Hepatocyte (in vitro differentiated cells): ENCODE results near the gene F13A1. TPM values are rescaled to one million over a fixed set of nuclear protein-coding genes. Genes with fewer than 3 reads are reported as not detected.

ENCODE experiments used
- DNase-seq: peaks from one replicate; pipeline ENCODE4 v3.0.0-alpha.2; 2016; ENCODE audit warnings: low spot score
- H2AFZ ChIP-seq: fragments of 200-600 bp; sonication (generic); 2 replicates; pipeline ENCODE4 v1.6.0; 2016; ENCODE audit warnings: antibody characterized with exemption, mild to moderate bottlenecking
- H3K27ac ChIP-seq: fragments of 200-600 bp; sonication (generic); 2 replicates; pipeline ENCODE4 v1.5.1; 2016; ENCODE audit warnings: mild to moderate bottlenecking
- H3K27me3 ChIP-seq: fragments of 200-600 bp; sonication (generic); 2 replicates; pipeline ENCODE4 v1.6.1; 2016
- H3K36me3 ChIP-seq: fragments of 200-600 bp; sonication (generic); replicated peaks from 2 replicates; pipeline ENCODE4 v1.5.1; 2016; ENCODE audit warnings: low read depth; ENCODE audit not compliant: insufficient read depth
- H3K4me1 ChIP-seq: fragments of 200-600 bp; sonication (generic); 2 replicates; pipeline ENCODE4 v1.5.1; 2016; ENCODE audit warnings: mild to moderate bottlenecking, moderate library complexity; ENCODE audit not compliant: insufficient read depth
- H3K4me2 ChIP-seq: fragments of 200-600 bp; sonication (generic); 2 replicates; pipeline ENCODE4 v1.6.0; 2016
- H3K4me3 ChIP-seq: fragments of 200-600 bp; sonication (generic); 2 replicates; pipeline ENCODE4 v1.5.1; 2016; ENCODE audit warnings: mild to moderate bottlenecking
- H3K79me2 ChIP-seq: fragments of 200-600 bp; sonication (generic); 2 replicates; pipeline ENCODE4 v1.6.0; 2017; ENCODE audit warnings: mild to moderate bottlenecking
- H3K9me2 ChIP-seq: fragments of 200-600 bp; sonication (generic); replicated peaks from 2 replicates; pipeline ENCODE4 v1.6.0; 2017; ENCODE audit warnings: mild to moderate bottlenecking; ENCODE audit not compliant: insufficient read depth
- H3K9me3 ChIP-seq: fragments of 200-600 bp; sonication (generic); 2 replicates; pipeline ENCODE4 v1.5.1; 2016; ENCODE audit warnings: low read depth, mild to moderate bottlenecking
- H4K20me1 ChIP-seq: fragments of 200-600 bp; sonication (generic); 2 replicates; pipeline ENCODE4 v1.6.0; 2016; ENCODE audit warnings: mild to moderate bottlenecking; ENCODE audit not compliant: insufficient read depth, poor library complexity, severe bottlenecking
- CTCF ChIP-seq: fragments of 200-600 bp; sonication (generic); IDR thresholded peaks from 2 replicates; pipeline ENCODE4 v1.5.1; 2016; ENCODE audit warnings: antibody characterized with exemption, mild to moderate bottlenecking; ENCODE audit not compliant: poor library complexity
- EZH2 ChIP-seq: fragments of 200-600 bp; sonication (generic); IDR thresholded peaks from 2 replicates; pipeline ENCODE4 v1.6.1; 2016; ENCODE audit warnings: antibody characterized with exemption, mild to moderate bottlenecking, borderline replicate concordance
- EZH2phosphoT487 ChIP-seq: fragments of 200-600 bp; sonication (generic); IDR thresholded peaks from one replicate; pipeline ENCODE4 v1.6.1; 2018; ENCODE audit warnings: antibody characterized with exemption, mild to moderate bottlenecking, low read depth, moderate library complexity; ENCODE audit not compliant: unreplicated experiment, severe bottlenecking
- WGBS: methylation state at CpG from one replicate; pipeline ENCODE4 v1.1.6; 2016; ENCODE audit warnings: low lambda C conversion rate; ENCODE audit errors: missing lambda C conversion rate; 5-methylcytosine and 5-hydroxymethylcytosine counted together
- polyA plus RNA-seq: library from polyadenylated mRNA; unstranded; fragments of >200 nt; fragmentation: Nextera tagmentation; extraction: Ambion mirVana; gene quantifications from 2 replicates; pipeline ENCODE4 v1.2.1, GENCODE V29; 2016
- total RNA-seq: library from RNA; depleted of rRNA; stranded (reverse); fragments of >200 nt; gene quantifications from 2 replicates; pipeline ENCODE4 v1.2.3, GENCODE V29; 2014

The F13A1 gene
- total and polyA plus RNA-seq, 2 experiments from 2014 or later, result 3.7 to 8.5 TPM

DNA sequence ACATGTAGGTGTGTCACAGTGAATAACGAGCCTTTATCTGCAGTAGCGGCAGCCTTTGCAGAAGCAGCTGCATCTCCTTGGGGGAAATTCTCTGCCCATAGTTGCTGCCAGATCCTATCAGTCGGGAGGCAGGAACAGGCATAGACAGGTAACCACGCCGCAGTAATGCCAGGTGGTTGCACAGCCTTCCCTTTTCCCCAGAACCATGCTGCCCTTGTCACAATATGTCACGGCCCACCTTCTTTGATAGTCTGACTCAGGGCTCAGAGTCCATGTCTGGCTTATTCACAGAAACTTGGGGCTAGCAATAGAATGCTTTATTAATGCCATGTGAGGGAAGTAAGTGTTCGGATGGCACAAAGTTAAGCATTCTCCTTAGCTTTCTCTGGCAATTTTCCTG, 76.6 kb downstream of the F13A1 start:
- H3K27me3 ChIP-seq, result peaks cover 3% of the 10 kb centered on the region
- H3K9me3 ChIP-seq, result no peaks in the 10 kb centered on the region
- H2AFZ ChIP-seq, result no peak overlapping the region
- DNase-seq, result peak; percentile 48
- H3K9me2 ChIP-seq, result no peaks in the 10 kb centered on the region
- no peaks in the 10 kb centered on the region for H3K4me1 ChIP-seq
- peak overlapping the region; percentile 11 for H3K27ac ChIP-seq
- no peak for TF ChIP-seq EZH2
- no peak for TF ChIP-seq CTCF
- no peak for TF ChIP-seq EZH2phosphoT487
- no peak overlapping the region for H3K4me3 ChIP-seq
- WGBS, result 70% methylated on average over 7 of the region's 7 CpGs
- H3K36me3 ChIP-seq, result no peaks in the 10 kb centered on the region
- H4K20me1 ChIP-seq, result no peaks in the 10 kb centered on the region
- no peaks in the 10 kb centered on the region for H3K79me2 ChIP-seq
- no peak overlapping the region for H3K4me2 ChIP-seq

DNA sequence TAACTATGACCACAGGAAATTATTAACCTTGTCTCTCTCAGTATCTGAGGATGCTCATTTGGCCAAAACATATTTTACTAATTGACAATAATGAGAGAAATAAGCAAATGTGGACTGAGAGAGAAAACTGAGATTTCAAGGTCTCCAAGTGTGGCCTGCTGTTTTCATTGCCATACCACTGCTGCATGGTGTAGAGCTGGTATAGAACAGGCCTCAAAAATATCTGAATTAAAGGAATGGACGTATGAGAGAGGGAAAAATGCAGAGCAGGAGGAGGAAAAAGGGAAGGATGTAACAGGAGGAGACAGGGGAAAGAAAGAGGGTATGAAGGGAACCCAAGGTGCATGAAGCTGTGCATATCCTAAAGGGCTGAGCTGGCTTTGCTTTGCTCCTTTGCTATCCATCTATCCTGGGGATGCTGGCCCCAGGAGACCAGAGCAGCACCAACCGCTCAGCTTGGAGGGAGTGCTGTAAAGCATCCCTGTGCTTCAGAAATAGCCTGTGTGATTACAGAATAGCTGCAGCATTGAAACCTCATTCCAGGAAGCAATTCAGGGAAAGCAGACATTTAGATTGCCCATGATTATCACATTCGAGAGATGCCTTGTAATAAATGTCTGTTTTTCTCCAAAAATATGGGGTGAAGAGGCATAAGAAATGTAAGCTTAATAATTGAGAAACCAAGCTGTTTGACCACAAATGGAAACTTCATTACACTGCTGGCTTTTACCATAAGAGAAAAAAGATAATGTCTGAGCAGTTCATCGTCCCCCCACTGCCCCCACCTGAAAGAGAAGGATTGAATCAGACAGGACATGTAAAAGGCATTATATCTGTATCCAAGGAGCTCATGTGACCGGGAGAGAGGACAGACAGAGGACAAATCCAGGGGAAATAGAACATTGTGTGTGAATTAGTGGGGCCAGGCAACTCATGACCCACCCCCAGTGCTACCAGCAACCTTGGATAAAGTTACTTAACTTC, 80.6 kb downstream of the F13A1 start:
- WGBS, result 62% methylated on average over 5 of the region's 5 CpGs

GRCh38 chr6:6236730-6237469, 83.6 kb downstream of the F13A1 start:
- TF ChIP-seq CTCF (no peak), EZH2phosphoT487 (no peak), EZH2 (no peak)
- WGBS, result 69% methylated on average over 6 of the region's 6 CpGs
- Histone ChIP-seq H3K4me3 (no peak overlapping the region), H2AFZ (no peak overlapping the region), H3K4me1 (no peaks in the 10 kb centered on the region), H3K4me2 (no peak overlapping the region), H3K27me3 (no peaks in the 10 kb centered on the region), H3K9me3 (no peaks in the 10 kb centered on the region), H3K9me2 (no peaks in the 10 kb centered on the region), H4K20me1 (no peaks in the 10 kb centered on the region), H3K36me3 (no peaks in the 10 kb centered on the region), H3K79me2 (no peaks in the 10 kb centered on the region), H3K27ac (no peak overlapping the region)
- DNase-seq, result no peak

More for the DNA sequence above, 80.6 kb downstream of the F13A1 start:
- Histone ChIP-seq H3K4me3 (no peak overlapping the region), H3K4me1 (no peaks in the 10 kb centered on the region), H3K36me3 (no peaks in the 10 kb centered on the region), H3K9me2 (no peaks in the 10 kb centered on the region), H3K4me2 (no peak overlapping the region), H3K79me2 (no peaks in the 10 kb centered on the region), H3K27ac (no peak overlapping the region), H3K27me3 (no peaks in the 10 kb centered on the region), H3K9me3 (no peaks in the 10 kb centered on the region), H2AFZ (no peak overlapping the region), H4K20me1 (no peaks in the 10 kb centered on the region)
- TF ChIP-seq CTCF, result no peak
- no peak for TF ChIP-seq EZH2phosphoT487
- no peak for TF ChIP-seq EZH2
- no peak for DNase-seq
